GM06990 (cell line): ENCODE measurements around the gene LRRC74B.

Experiments used
- DNase-seq: peaks from one replicate; pipeline ENCODE4 v3.0.0-alpha.2; 2011; ENCODE audit not compliant: insufficient read length; ENCODE audit errors: extremely low read depth
- H3K27me3 ChIP-seq: replicated peaks from 2 replicates; pipeline ENCODE4 v1.6.0; 2011; ENCODE audit warnings: low read length; ENCODE audit not compliant: control insufficient read depth, insufficient read depth
- H3K36me3 ChIP-seq: 2 replicates; pipeline ENCODE4 v1.5.1; 2011; ENCODE audit warnings: low read length; ENCODE audit not compliant: control insufficient read depth, insufficient read depth
- H3K4me3 ChIP-seq: replicated peaks from 2 replicates; pipeline ENCODE4 v1.5.1; 2011; ENCODE audit warnings: low read depth, mild to moderate bottlenecking, control low read depth, low read length
- TF ChIP-seq, protein P1 (sequence below): IDR thresholded peaks from 2 replicates; pipeline ENCODE4 v1.5.1; 2011; ENCODE audit warnings: low read length, control low read depth, mild to moderate bottlenecking, inconsistent platforms; ENCODE audit not compliant: insufficient read depth, poor library complexity, severe bottlenecking

The LRRC74B gene

DNA sequence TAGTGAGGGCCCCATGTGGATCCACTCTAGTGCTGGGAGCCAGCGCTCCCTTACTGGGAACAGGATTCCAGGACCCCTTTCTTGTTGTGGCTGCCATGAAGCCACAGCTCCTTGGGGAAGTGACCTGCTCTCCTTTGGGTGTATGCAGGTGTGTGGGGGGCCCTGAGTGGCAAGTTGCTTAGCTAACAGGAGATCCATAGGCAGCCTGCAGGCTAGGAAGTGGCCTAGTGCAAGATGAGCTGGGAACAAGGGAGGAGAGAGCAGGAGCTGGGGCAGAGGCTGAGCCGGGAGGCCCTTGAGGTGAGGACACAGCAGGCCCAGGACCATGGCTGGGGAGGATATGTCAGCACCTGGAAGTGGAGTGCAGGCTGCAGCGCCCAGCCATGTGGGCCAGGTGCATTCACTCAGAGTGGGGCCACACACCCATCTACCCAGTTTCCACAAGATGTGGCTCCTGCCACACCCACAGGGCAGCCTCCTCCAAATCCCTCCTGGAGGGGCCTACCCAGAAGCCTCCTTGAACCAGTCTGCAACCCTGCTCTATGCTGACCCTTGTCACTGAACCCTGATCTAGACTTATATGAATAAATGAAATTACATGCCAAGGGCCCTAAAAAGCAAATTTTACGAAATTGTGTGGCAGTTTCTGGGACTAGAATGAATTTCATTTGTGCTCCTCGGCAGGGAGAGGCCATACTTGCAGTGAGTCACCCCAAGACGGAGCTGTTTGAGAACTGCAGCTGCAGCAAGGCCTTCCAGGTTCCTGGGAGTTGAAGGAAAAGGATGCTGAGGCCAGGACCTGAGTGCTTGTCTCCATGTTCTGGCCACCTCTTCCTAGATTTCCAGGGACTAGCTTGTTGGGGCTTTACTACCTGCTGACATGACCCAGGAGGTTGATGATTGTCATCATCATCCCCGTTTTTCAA, 47.1 kb upstream of the LRRC74B start:
- H3K27me3 ChIP-seq = no peaks in the 10 kb centered on the region
- no peak for DNase-seq
- TF ChIP-seq, protein P1, sequence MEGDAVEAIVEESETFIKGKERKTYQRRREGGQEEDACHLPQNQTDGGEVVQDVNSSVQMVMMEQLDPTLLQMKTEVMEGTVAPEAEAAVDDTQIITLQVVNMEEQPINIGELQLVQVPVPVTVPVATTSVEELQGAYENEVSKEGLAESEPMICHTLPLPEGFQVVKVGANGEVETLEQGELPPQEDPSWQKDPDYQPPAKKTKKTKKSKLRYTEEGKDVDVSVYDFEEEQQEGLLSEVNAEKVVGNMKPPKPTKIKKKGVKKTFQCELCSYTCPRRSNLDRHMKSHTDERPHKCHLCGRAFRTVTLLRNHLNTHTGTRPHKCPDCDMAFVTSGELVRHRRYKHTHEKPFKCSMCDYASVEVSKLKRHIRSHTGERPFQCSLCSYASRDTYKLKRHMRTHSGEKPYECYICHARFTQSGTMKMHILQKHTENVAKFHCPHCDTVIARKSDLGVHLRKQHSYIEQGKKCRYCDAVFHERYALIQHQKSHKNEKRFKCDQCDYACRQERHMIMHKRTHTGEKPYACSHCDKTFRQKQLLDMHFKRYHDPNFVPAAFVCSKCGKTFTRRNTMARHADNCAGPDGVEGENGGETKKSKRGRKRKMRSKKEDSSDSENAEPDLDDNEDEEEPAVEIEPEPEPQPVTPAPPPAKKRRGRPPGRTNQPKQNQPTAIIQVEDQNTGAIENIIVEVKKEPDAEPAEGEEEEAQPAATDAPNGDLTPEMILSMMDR = no peak
- H3K36me3 ChIP-seq = peaks cover 26% of the 10 kb centered on the region
- no peak overlapping the region for H3K4me3 ChIP-seq

DNA sequence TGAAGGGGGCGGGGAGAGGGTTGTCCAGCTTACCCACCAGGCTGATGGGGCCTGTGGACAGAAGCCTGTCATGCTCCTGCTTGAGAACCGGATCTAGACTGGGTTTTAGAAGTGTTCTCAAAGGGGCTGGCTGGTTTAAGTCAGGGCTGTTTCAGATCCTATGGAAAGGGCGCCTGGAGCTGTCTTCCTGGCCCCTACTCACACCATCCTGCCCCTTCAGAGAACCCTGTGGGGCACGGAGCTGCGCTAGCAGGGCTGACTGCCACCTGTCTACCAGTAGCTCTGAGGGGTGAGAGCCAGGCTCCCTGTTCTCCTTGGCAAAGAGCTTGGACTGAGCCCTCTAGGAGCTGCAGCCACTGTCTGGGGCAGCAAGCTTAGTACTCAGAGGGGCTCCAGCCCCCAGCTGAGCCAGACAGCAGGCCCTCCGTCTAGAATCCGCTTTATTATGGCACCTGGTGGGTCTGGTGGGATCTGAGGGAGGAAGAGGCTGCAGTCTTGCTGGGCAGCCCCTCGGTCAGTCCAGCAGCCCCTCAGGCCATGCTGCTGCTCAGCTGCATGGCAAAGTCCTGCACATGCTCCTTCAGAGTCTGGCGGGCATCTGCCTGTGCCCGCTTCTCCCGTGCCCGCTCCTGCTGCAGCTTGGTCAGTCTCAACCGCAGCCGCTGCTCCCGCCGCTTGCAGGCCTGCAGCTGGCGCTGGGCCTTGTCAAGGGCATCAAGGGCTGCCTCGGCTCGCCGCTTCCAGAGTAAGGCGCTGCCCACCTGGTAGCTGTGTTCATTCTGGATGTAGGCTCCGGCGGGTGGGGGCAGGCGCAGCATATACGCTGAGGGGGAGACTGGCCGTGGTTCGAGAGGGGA, 46.2 kb upstream of the LRRC74B start:
- TF ChIP-seq, protein P1 = no peak
- DNase-seq = no peak
- Histone ChIP-seq H3K36me3 (peaks cover 24% of the 10 kb centered on the region), H3K4me3 (no peak overlapping the region; the same call in 1 of the 2 replicates), H3K27me3 (no peaks in the 10 kb centered on the region)

DNA sequence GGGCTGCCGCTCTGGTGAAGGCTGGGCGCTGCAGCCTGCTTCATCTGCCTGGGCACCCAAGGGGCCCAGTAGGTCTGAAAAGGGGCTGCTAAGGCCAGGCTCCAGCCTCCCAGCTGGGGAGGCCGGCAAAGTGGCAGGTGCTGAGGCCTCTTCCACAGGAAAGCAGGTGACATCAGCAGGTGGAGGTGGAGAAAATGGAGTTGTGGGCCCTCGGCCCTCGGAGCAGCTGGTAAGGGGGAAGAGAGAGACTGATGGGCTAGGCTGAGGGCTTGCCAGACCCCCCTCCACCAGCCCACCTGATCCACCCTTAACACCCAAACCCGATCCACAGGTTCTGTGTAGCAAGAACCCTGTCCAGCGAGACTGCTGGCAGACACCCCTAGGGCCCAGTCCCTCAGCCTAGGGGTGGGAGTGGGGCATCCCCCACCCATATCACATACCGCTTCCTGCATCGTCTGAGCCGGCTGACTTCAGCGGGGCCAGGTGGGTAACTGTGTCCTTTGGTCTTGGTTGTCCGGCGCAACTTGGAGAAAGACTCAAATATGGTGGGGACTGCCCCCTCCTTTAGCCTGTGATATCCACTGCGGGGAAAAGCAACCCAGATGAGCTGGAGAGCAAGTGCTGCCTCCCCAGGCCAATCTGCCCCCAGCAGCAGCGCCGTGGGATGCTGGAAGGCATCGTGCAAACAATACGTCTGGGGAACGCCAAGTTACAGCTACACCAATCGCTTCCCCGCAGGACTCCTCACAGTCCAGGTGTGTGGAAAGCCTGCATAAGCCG, 45.3 kb upstream of the LRRC74B start:
- TF ChIP-seq, protein P1 = no peak
- H3K36me3 ChIP-seq = peaks cover 24% of the 10 kb centered on the region
- peak overlapping the region; percentile 81 for H3K4me3 ChIP-seq
- H3K27me3 ChIP-seq = no peaks in the 10 kb centered on the region
- DNase-seq = no peak

DNA sequence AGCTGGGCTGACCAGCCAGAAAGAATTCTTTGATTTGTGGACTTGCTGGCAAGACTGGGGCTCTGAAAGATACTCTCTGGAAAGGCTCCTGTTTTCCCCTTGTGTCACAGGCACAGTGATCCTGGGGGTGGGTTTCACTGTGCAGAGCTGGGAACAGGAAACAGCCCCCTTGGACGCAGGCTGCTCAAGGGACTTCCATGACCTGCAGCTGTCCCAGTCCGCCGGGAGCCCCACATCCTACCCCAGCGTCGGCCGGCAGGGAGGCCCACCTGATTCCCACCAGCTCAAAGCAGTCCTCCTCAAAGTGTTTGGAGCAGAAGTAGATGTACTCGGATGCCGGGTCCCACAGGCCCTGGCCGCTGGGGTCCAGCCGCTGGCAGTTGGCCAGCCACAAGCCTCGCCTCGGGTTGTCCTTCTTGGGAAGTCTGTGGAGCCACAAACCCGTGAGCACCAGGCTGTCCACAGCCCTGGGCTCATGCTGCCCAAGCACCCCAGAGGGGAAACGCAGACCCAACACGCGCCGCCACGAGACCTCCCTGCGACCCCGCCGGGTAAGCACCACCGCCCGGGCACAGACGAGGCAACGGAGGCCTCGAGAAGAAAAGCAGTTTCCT, 44.7 kb upstream of the LRRC74B start:
- no peak for DNase-seq
- Histone ChIP-seq H3K36me3 (peaks cover 24% of the 10 kb centered on the region), H3K4me3 (peak overlapping the region; percentile 81), H3K27me3 (no peaks in the 10 kb centered on the region)
- TF ChIP-seq, protein P1 = no peak
